DND-41 (cell line): ENCODE results near the gene MEX3A.
"Not testable (repeated sequence)": the region's sequence is repeated elsewhere in the genome, so short reads cannot be mapped to it uniquely, and the experiment has no call there.

Source experiments
- ATAC-seq: fragments of 200-7000 bp; cut with Tn5 transposase; 3 replicates; pipeline ENCODE4 v1.9.1; 2021; ENCODE audit warnings: low read depth; ENCODE audit not compliant: insufficient read depth
- DNase-seq: peaks from one replicate; pipeline ENCODE4 v3.0.0-alpha.2; 2020
- H2AFZ ChIP-seq: 2 replicates; pipeline ENCODE4 v1.6.0; 2012; ENCODE audit warnings: low read depth, low read length
- H3K27ac ChIP-seq: 2 replicates; pipeline ENCODE4 v1.5.1; 2012; ENCODE audit warnings: low read length, inconsistent platforms
- H3K27me3 ChIP-seq: fragments of 200-600 bp; sonication (generic); 2 replicates; pipeline ENCODE4 v1.6.0; 2012; ENCODE audit warnings: low read length, mild to moderate bottlenecking, inconsistent platforms; ENCODE audit not compliant: insufficient read depth, poor library complexity
- H3K36me3 ChIP-seq: 2 replicates; pipeline ENCODE4 v1.5.1; 2012; ENCODE audit warnings: low read length, inconsistent platforms; ENCODE audit not compliant: insufficient read depth
- H3K4me1 ChIP-seq: 2 replicates; pipeline ENCODE4 v1.5.1; 2012; ENCODE audit warnings: mild to moderate bottlenecking, low read length; ENCODE audit not compliant: insufficient read depth
- H3K4me2 ChIP-seq: 2 replicates; pipeline ENCODE4 v1.6.0; 2012; ENCODE audit warnings: mild to moderate bottlenecking, moderate library complexity, low read length, inconsistent platforms; ENCODE audit not compliant: insufficient read depth
- H3K4me3 ChIP-seq, 2 experiments: fragments of 200-600 bp in 1 of 2; shearing (Covaris generic) in 1 of 2; 2 replicates each; pipeline ENCODE4 v1.5.1; 2012 to 2016; ENCODE audit warnings: inconsistent platforms in 2 of 2, low read length in 2 of 2, mild to moderate bottlenecking in 2 of 2, low read depth in 1 of 2, moderate library complexity in 1 of 2
- H3K79me2 ChIP-seq: 2 replicates; pipeline ENCODE4 v1.6.0; 2012; ENCODE audit warnings: low read length, inconsistent platforms; ENCODE audit not compliant: insufficient read depth
- H3K9ac ChIP-seq: 2 replicates; pipeline ENCODE4 v1.6.0; 2012; ENCODE audit warnings: low read depth, mild to moderate bottlenecking, inconsistent platforms, low read length, moderate library complexity
- H3K9me3 ChIP-seq: 2 replicates; pipeline ENCODE4 v1.5.1; 2012; ENCODE audit warnings: low read length, moderate library complexity, mild to moderate bottlenecking, inconsistent platforms; ENCODE audit not compliant: insufficient read depth, severe bottlenecking
- H4K20me1 ChIP-seq: 2 replicates; pipeline ENCODE4 v1.6.0; 2012; ENCODE audit warnings: low read length; ENCODE audit not compliant: insufficient read depth
- EZH2 ChIP-seq: IDR thresholded peaks from 3 replicates; pipeline ENCODE4 v1.6.1; 2012; ENCODE audit warnings: borderline replicate concordance, low read depth, mild to moderate bottlenecking, moderate library complexity, low read length, inconsistent platforms; ENCODE audit not compliant: severe bottlenecking
- TF ChIP-seq, protein P1 (sequence below): IDR thresholded peaks from 2 replicates; pipeline ENCODE4 v1.5.1; 2012; ENCODE audit warnings: borderline replicate concordance, low read length, moderate library complexity, mild to moderate bottlenecking; ENCODE audit not compliant: poor library complexity, severe bottlenecking; ENCODE audit errors: extremely low read depth

The MEX3A gene

DNA sequence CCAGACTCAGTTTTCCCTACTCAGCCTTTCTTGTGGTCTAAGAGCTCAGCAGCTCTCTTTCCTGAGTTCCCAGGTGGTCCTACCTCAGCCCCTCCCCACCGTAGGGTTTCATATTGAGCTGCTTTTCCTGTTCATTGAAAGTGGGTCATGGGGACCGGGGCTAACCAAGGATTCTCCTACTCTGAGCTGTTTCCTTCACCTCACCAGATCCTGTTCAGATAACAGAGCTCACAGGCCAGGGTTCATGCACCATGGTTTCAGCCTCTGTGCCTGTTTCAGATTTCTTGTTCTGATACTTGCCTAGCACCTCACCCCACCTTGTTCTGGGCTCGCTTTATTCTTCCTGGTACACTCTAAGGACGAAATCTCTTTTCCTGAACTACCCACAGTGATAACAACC is 37.2 kb downstream of the MEX3A start:
- H3K9me3 ChIP-seq, result no peaks in the 10 kb centered on the region
- no peak for TF ChIP-seq EZH2
- TF ChIP-seq, protein P1, sequence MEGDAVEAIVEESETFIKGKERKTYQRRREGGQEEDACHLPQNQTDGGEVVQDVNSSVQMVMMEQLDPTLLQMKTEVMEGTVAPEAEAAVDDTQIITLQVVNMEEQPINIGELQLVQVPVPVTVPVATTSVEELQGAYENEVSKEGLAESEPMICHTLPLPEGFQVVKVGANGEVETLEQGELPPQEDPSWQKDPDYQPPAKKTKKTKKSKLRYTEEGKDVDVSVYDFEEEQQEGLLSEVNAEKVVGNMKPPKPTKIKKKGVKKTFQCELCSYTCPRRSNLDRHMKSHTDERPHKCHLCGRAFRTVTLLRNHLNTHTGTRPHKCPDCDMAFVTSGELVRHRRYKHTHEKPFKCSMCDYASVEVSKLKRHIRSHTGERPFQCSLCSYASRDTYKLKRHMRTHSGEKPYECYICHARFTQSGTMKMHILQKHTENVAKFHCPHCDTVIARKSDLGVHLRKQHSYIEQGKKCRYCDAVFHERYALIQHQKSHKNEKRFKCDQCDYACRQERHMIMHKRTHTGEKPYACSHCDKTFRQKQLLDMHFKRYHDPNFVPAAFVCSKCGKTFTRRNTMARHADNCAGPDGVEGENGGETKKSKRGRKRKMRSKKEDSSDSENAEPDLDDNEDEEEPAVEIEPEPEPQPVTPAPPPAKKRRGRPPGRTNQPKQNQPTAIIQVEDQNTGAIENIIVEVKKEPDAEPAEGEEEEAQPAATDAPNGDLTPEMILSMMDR, result no peak
- H3K27me3 ChIP-seq, result no peaks in the 10 kb centered on the region
- no peak overlapping the region for H3K4me3 ChIP-seq
- no peaks in the 10 kb centered on the region for H3K4me1 ChIP-seq
- ATAC-seq (peak; percentile 42; the same call in 1 of the 3 replicates), DNase-seq (no peak)
- H2AFZ ChIP-seq, result no peak overlapping the region
- H3K9ac ChIP-seq, result no peak overlapping the region
- H3K79me2 ChIP-seq, result no peaks in the 10 kb centered on the region
- no peak overlapping the region for H3K4me2 ChIP-seq
- no peaks in the 10 kb centered on the region for H4K20me1 ChIP-seq
- no peak overlapping the region for H3K27ac ChIP-seq
- H3K36me3 ChIP-seq, result peaks cover 72% of the 10 kb centered on the region

DNA sequence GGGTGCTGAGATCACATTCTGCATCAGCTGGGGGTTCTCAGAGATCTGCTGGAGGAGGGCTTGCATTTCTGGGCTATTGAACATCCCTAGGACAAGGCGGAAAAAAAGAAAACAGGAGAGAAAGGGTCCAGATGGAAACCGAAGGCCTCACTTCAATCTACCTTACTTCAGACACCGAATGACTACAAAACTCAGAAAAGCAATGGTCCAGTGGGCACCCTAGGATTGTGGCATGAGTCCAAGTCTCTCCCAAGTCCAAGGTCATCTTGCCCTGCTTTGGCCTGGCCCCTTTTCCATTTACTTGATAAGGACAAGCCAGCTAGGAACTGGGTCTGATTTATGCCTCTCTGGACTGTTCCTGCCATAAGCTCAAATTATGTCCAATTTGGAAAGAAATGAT is 39.4 kb downstream of the MEX3A start:
- H3K27me3 ChIP-seq, result no peaks in the 10 kb centered on the region
- no peak overlapping the region for H2AFZ ChIP-seq
- no peak overlapping the region for H3K9ac ChIP-seq
- H3K27ac ChIP-seq, result no peak overlapping the region
- no peaks in the 10 kb centered on the region for H3K9me3 ChIP-seq
- no peak for ATAC-seq
- no peaks in the 10 kb centered on the region for H4K20me1 ChIP-seq
- peaks cover 57% of the 10 kb centered on the region for H3K36me3 ChIP-seq
- H3K4me2 ChIP-seq, result no peak overlapping the region
- TF ChIP-seq, protein P1, result no peak
- TF ChIP-seq EZH2, result no peak
- no peak for DNase-seq
- H3K4me1 ChIP-seq, result no peaks in the 10 kb centered on the region
- no peak overlapping the region for H3K4me3 ChIP-seq
- no peaks in the 10 kb centered on the region for H3K79me2 ChIP-seq

DNA sequence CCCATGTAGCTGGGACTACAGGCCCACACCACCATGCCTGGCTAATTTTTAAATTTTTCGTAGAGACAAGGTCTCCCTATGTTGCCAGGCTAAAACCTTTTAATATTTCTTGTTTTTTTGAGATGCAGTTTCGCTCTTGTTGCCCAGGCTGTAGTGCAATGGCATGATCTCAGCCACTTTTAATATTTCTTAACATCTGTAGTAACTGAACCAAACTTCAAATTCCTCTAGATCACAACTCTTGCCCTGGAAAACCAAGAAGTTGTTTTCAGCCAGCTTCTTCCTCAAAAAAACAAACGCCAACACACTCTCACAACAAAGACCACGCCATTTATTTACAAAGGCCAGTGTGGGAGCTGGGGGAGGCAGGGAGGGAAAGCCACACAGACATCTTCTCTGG is 47.3 kb downstream of the MEX3A start:
- H4K20me1 ChIP-seq, H3K27me3 ChIP-seq, H2AFZ ChIP-seq, H3K4me1 ChIP-seq, ATAC-seq, H3K79me2 ChIP-seq, H3K4me2 ChIP-seq, H3K9me3 ChIP-seq, H3K9ac ChIP-seq, H3K27ac ChIP-seq, DNase-seq, H3K4me3 ChIP-seq: not testable (repeated sequence)
- peaks cover 21% of the 10 kb centered on the region for H3K36me3 ChIP-seq

DNA sequence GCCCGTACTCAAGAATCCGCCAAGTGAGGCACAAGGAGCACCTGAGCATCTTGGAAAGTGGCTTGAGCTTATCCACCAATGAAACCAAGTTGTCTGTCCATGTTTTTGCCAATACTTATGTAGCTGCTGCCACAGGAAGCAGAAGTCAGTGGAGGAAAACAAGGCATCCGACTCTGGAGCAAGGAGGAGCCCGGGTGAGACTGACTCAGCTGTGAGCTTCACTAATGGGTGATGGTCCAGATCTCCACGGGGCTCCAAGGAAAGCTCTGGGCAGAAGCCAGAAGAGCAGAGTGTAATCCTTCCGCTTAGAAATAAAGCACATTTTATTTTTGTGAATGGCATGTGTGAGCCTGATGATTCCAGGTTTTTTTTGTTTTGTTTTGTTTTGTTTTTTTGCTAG is 49.3 kb downstream of the MEX3A start:
- DNase-seq, result no peak
- Histone ChIP-seq H3K9me3 (no peaks in the 10 kb centered on the region), H3K79me2 (no peaks in the 10 kb centered on the region), H2AFZ (no peak overlapping the region), H3K9ac (no peak overlapping the region), H3K4me3 (no peak overlapping the region), H3K4me1 (no peaks in the 10 kb centered on the region), H3K27ac (no peak overlapping the region), H3K36me3 (peaks cover 16% of the 10 kb centered on the region), H3K27me3 (no peaks in the 10 kb centered on the region), H3K4me2 (no peak overlapping the region), H4K20me1 (no peaks in the 10 kb centered on the region)
- no peak for ATAC-seq
- no peak for TF ChIP-seq EZH2
- TF ChIP-seq, protein P1, result no peak
